DMS 273 (cell line): ENCODE measurements around the gene VPS13D.
"Not testable (repeated sequence)": the region's sequence is repeated elsewhere in the genome, so short reads cannot be mapped to it uniquely, and the experiment has no call there.

Experiments
- DNase-seq: peaks from one replicate; lab custom pipeline; 2025; ENCODE audit not compliant: unreplicated experiment; lab: John Stamatoyannopoulos, UW

VPS13D gene

GRCh38 chr1:12444329-12444841, 214.6 kb downstream of the VPS13D start:
- DNase-seq = no peak

- DNase-seq = no peak
Observed at GRCh38 chr1:12445257-12445656, 215.4 kb downstream of the VPS13D start.

GRCh38 chr1:12446593-12446992, 216.8 kb downstream of the VPS13D start:
- no peak for DNase-seq

- no peak for DNase-seq
Observed at GRCh38 chr1:12447307-12447706, 217.5 kb downstream of the VPS13D start.

- no peak for DNase-seq
Observed at GRCh38 chr1:12447849-12448312, 218.1 kb downstream of the VPS13D start.

GRCh38 chr1:12448746-12449177, 218.9 kb downstream of the VPS13D start:
- DNase-seq = no peak

- peak; percentile 55 for DNase-seq
Observed at GRCh38 chr1:12450090-12450755, 220.4 kb downstream of the VPS13D start.

GRCh38 chr1:12450756-12451559, 221.1 kb downstream of the VPS13D start:
- DNase-seq = no peak

GRCh38 chr1:12451560-12451900, 221.7 kb downstream of the VPS13D start:
- DNase-seq = no peak

- no peak for DNase-seq
Observed at GRCh38 chr1:12452262-12452661, 222.4 kb downstream of the VPS13D start.

GRCh38 chr1:12453400-12454343, 223.8 kb downstream of the VPS13D start:
- DNase-seq = no peak

- no peak for DNase-seq
Observed at GRCh38 chr1:12454406-12455391, 224.9 kb downstream of the VPS13D start.

- DNase-seq = not testable (repeated sequence)
Observed at GRCh38 chr1:12456081-12456480, 226.3 kb downstream of the VPS13D start.

GRCh38 chr1:12456979-12457378, 227.1 kb downstream of the VPS13D start:
- no peak for DNase-seq

- DNase-seq = no peak
Observed at GRCh38 chr1:12457771-12458170, 227.9 kb downstream of the VPS13D start.

GRCh38 chr1:12458571-12458970, 228.7 kb downstream of the VPS13D start:
- no peak for DNase-seq

GRCh38 chr1:12460121-12460520, 230.3 kb downstream of the VPS13D start:
- DNase-seq = no peak

GRCh38 chr1:12460911-12461621, 231.2 kb downstream of the VPS13D start:
- DNase-seq = no peak

GRCh38 chr1:12461754-12462153, 231.9 kb downstream of the VPS13D start:
- DNase-seq = no peak
